Activated CD8-positive, alpha-beta T cell treated with anti-CD3 and anti-CD28 coated beads for 36 hours (primary cell): ENCODE results near the gene CHRNE. TPM values are rescaled to one million over a fixed set of nuclear protein-coding genes. Genes with fewer than 3 reads are reported as not detected.
"Not testable (repeated sequence)": the region's sequence is repeated elsewhere in the genome, so short reads cannot be mapped to it uniquely, and the experiment has no call there.

Experiments used
- ATAC-seq: fragments of 200-7000 bp; cut with Tn5 transposase; one replicate; pipeline ENCODE4 v1.10.0; 2021; ENCODE audit warnings: mild to moderate bottlenecking, moderate library complexity
- CTCF ChIA-PET: fragments of 350-600 bp; sonication (Branson Sonifier 250); formaldehyde crosslinking; loops from one replicate; lab custom pipeline; 2021; ENCODE audit warnings: antibody characterized with exemption; lab: Charles Lee
- POLR2A ChIA-PET: fragments of 350-600 bp; sonication (Branson Sonifier 250); formaldehyde crosslinking; loops from one replicate; lab custom pipeline; 2021; ENCODE audit warnings: antibody characterized with exemption; lab: Charles Lee
- DNase-seq: peaks from one replicate; pipeline ENCODE4 v3.0.0-alpha.2; 2020
- H3K27ac Mint-ChIP-seq: one replicate; pipeline ENCODE4 v1.8.0; 2021; ENCODE audit warnings: mild to moderate bottlenecking, mixed read lengths
- H3K27me3 Mint-ChIP-seq: one replicate; pipeline ENCODE4 v1.8.0; 2021; ENCODE audit warnings: mixed read lengths
- H3K36me3 Mint-ChIP-seq: one replicate; pipeline ENCODE4 v1.8.0; 2021; ENCODE audit warnings: low read depth, mixed read lengths
- H3K4me1 Mint-ChIP-seq: one replicate; pipeline ENCODE4 v1.8.0; 2021; ENCODE audit warnings: low read depth, mixed read lengths
- H3K4me3 Mint-ChIP-seq: one replicate; pipeline ENCODE4 v1.8.0; 2021; ENCODE audit warnings: mild to moderate bottlenecking, moderate library complexity, mixed read lengths
- H3K9me3 Mint-ChIP-seq: one replicate; pipeline ENCODE4 v1.8.0; 2021; ENCODE audit warnings: mixed read lengths
- intact Hi-C: fragments of 100-400 bp; cut with micrococcal nuclease; formaldehyde crosslinking; loops from one replicate; pipeline ENCODE4 v1.10.0; 2022
- total RNA-seq, 2 experiments: library from RNA; stranded (reverse); gene quantifications; one replicate each; pipeline ENCODE4 v1.2.3, GENCODE V29; 2021
- TF ChIP-seq, protein P1 (sequence below): fragments of 200-600 bp; IDR thresholded peaks from one replicate; pipeline ENCODE4 v1.8.0; 2022; ENCODE audit warnings: antibody characterized with exemption, mild to moderate bottlenecking

CHRNE gene
- total RNA-seq, 2 experiments from 2014 or later: 0.45 to 0.78 TPM

DNA sequence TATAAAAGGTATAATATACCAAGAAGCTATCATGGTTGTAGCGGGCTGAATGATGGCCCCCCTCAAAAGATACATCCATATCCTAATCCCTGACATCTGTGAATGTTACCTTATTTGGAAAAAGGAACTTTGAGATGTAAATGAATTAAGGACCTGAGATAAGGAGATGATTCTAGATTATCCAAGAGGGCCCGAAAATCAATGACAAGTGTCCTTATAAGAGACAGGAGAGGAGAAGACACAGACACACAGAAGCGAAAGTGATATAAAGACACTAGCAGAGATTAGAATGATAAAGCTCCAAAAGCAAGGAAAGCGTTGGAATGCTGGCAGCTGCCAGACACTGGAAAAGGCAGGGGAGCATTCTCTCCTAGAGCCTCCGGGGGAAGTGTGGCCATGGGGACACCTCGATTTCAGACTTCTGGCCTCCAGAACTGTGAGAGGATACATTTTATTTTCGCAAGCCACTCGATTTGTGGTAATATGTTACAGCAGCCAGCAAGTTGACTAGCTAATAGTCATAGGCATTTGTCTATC lies 16.7 kb upstream of the CHRNE start:
- intact Hi-C loops: no loop called here
- ChIA-PET POLR2A (interaction anchor here (1.1 to 3.4 kb wide), 3 partner anchors 19 to 47 kb away, joined by 3 to 19 read pairs (median 3); partner anchors contain the start of genes PFN1, RNF167, SLC25A11 and SPAG7), CTCF (interaction anchor here (1.6 to 2.1 kb wide), 2 partner anchors 10 to 17 kb away, joined by 7 to 9 read pairs; partner anchors contain the start of gene CHRNE)
- no peaks in the 10 kb centered on the region for H3K36me3 Mint-ChIP-seq
- no peaks in the 10 kb centered on the region for H3K4me1 Mint-ChIP-seq
- H3K4me3 Mint-ChIP-seq: no peak overlapping the region
- no peaks in the 10 kb centered on the region for H3K9me3 Mint-ChIP-seq
- TF ChIP-seq, protein P1, sequence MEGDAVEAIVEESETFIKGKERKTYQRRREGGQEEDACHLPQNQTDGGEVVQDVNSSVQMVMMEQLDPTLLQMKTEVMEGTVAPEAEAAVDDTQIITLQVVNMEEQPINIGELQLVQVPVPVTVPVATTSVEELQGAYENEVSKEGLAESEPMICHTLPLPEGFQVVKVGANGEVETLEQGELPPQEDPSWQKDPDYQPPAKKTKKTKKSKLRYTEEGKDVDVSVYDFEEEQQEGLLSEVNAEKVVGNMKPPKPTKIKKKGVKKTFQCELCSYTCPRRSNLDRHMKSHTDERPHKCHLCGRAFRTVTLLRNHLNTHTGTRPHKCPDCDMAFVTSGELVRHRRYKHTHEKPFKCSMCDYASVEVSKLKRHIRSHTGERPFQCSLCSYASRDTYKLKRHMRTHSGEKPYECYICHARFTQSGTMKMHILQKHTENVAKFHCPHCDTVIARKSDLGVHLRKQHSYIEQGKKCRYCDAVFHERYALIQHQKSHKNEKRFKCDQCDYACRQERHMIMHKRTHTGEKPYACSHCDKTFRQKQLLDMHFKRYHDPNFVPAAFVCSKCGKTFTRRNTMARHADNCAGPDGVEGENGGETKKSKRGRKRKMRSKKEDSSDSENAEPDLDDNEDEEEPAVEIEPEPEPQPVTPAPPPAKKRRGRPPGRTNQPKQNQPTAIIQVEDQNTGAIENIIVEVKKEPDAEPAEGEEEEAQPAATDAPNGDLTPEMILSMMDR: no peak
- no peaks in the 10 kb centered on the region for H3K27me3 Mint-ChIP-seq
- H3K27ac Mint-ChIP-seq: no peak overlapping the region
- no peak for DNase-seq
- no peak for ATAC-seq

DNA sequence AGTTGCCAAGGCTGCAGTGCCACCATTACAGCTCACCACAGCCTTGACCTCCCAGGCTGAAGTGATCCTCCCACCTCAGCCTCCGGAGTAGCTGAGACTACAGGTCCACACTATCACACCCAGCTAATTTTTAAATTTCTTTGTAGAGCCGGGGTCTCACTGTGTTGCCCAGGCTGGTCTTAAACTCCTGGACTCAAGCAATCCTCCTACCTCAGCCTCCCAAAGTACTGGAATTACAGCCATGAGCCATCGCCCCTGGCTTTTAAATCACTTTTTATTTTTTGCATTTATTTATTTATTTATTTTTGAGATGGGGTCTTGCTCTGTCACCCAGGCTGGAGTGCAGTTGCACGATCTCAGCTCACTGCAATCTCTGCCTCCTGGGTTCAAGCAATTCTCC lies 11.7 kb upstream of the CHRNE start:
- DNase-seq, H3K4me3 Mint-ChIP-seq, H3K27me3 Mint-ChIP-seq, intact Hi-C loops, H3K27ac Mint-ChIP-seq, H3K36me3 Mint-ChIP-seq, H3K4me1 Mint-ChIP-seq, ATAC-seq, H3K9me3 Mint-ChIP-seq: not testable (repeated sequence)
- POLR2A ChIA-PET: interaction anchor here (0.8 kb wide), 1 partner anchor 73 kb away, joined by 3 read pairs; the partner anchor contains the start of gene CAMTA2
- CTCF ChIA-PET: interaction anchor here (1.5 to 3.2 kb wide), 3 partner anchors 11 to 204 kb away, joined by 3 to 19 read pairs (median 4); partner anchors contain the start of genes ARRB2 and CHRNE

DNA sequence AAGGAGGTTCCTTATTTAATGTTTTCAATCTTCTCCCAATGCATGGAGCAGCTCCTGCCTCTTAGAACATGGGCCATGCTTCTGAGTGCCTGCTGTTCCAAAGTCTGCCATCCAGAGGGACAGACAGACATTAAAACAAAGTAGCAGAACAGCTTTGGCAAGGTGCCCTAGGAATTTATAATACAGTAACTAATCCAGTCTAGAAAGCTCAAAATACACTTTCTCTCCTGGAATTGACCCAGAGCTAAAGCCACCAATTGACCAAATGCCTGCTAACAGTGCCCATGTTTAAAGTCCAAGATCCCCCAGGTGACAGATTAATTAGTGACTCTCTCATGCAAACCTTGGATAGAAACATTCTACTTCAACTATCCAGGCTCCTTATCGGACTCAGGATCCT lies 11.1 kb upstream of the CHRNE start:
- CTCF ChIA-PET: interaction anchor here (1.5 to 3.2 kb wide), 4 partner anchors 11 to 204 kb away, joined by 3 to 19 read pairs (median 5); partner anchors contain the start of genes ARRB2 and CHRNE

DNA sequence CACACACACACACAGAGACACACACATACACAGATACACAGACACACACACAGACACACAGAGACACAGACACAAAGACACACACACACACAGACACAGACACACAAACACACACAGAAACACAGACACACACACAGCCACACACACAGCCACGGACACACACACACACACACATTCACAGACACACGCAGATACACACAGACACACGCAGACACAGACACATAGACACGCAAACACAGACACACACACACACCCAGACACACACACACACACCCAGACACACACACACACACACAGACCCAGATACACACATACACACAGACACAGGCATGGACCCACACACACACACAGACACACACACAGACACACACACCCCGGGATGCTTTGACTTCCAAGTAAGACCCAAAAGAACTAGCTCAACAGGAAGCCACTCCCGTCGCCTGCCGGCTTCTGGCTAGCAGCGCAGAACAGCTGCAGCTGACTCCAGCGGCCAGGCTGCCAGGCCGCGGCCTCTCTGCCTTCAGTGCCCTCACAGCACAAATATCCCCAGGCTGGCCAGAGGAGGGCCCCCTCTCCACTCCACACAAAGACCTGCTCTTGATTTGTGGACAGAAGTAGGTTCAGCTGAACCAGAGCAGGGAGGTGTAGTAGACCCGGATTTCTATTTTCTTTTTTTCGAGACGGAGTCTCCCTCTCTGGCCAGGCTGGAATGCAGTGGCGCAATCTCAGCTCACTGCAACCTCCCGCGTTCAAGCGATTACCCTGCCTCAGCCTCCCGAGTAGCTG lies 6.0 kb upstream of the CHRNE start:
- Mint-ChIP-seq H3K4me1 (peaks cover 8% of the 10 kb centered on the region), H3K4me3 (no peak overlapping the region), H3K36me3 (no peaks in the 10 kb centered on the region), H3K27ac (no peak overlapping the region), H3K9me3 (no peaks in the 10 kb centered on the region), H3K27me3 (no peaks in the 10 kb centered on the region)
- TF ChIP-seq, protein P1: peak; percentile 80
- intact Hi-C loops: loop anchor here (10.0 kb wide), 1 partner anchor 156 kb away; no protein-coding TSS in a partner anchor
- ATAC-seq: peak; percentile 98
- DNase-seq: peak; percentile 88
- POLR2A ChIA-PET: interaction anchor here (0.7 to 2.7 kb wide), 9 partner anchors 8 to 205 kb away, joined by 3 to 7 read pairs (median 3); partner anchors contain the start of genes C17orf107, ENO3, PELP1 and RNF167
- CTCF ChIA-PET: interaction anchor here (0.6 to 2.6 kb wide), 34 partner anchors 9 to 283 kb away, joined by 3 to 24 read pairs (median 4); partner anchors contain the start of genes C17orf107, ENO3, RNF167 and SLC25A11

More for the DNA sequence above, 11.1 kb upstream of the CHRNE start:
- TF ChIP-seq, protein P1: no peak
- no peak for DNase-seq
- Mint-ChIP-seq H3K27ac (no peak overlapping the region), H3K27me3 (no peaks in the 10 kb centered on the region), H3K4me3 (no peak overlapping the region), H3K4me1 (no peaks in the 10 kb centered on the region), H3K36me3 (no peaks in the 10 kb centered on the region), H3K9me3 (no peaks in the 10 kb centered on the region)
- POLR2A ChIA-PET: interaction anchor here (0.8 kb wide), 1 partner anchor 74 kb away, joined by 3 read pairs; the partner anchor contains the start of gene CAMTA2
- no peak for ATAC-seq
- intact Hi-C loops: no loop called here

DNA sequence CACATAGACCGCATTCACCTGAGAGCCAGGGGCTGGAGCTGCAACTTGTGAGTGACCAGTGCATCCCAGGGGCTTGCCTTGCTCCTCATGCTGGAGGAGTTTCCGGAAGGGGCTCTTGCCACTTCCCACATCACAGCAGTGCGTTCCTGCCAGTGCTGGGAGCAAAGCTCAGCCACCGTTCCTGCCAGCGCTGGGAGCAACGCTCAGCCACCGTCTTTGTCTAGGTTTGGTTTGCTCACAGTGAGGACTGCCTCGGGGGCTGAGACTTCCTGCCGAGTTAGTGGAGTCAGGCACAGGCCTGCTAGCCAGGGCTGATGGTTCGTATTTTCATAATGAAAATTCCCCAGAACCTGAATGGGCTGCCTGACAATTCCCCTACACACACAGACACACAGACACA lies 5.4 kb upstream of the CHRNE start:
- DNase-seq (peak; percentile 31), ATAC-seq (peak; percentile 11)
- ChIA-PET POLR2A (interaction anchor here (0.8 to 2.7 kb wide), 7 partner anchors 7 to 58 kb away, joined by 3 to 7 read pairs (median 3); partner anchors contain the start of genes C17orf107 and ENO3), CTCF (interaction anchor here (0.6 to 2.6 kb wide), 27 partner anchors 9 to 283 kb away, joined by 3 to 24 read pairs (median 5); partner anchors contain the start of genes C17orf107, ENO3, RNF167 and SLC25A11)
- Mint-ChIP-seq H3K4me1 (peaks cover 12% of the 10 kb centered on the region), H3K9me3 (no peaks in the 10 kb centered on the region), H3K27me3 (no peaks in the 10 kb centered on the region), H3K36me3 (no peaks in the 10 kb centered on the region), H3K4me3 (no peak overlapping the region), H3K27ac (no peak overlapping the region)
- TF ChIP-seq, protein P1: no peak
- intact Hi-C loops: loop anchor here (10.0 kb wide), 1 partner anchor 156 kb away; no protein-coding TSS in a partner anchor

DNA sequence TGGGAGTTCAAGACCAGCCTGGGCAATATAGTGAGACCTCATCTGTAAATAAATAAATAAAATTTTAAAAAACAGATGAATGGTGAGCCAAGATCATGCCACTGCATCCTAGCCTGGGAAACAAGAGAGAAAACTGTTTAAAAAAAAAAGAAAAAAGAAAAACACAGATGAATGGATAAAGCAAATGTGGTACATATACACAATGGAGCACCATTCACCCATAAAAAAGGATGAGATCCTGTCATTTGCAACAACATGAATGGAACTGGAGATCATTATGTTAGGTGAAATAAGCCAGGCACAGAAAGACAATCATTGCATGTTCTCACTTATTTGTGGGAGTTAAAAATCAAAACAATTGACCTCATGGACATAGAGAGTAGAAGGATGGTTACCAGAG lies 3.7 kb upstream of the CHRNE start:
- intact Hi-C loops: loop anchor here (10.0 kb wide), 1 partner anchor 158 kb away; no protein-coding TSS in a partner anchor
- H3K27me3 Mint-ChIP-seq, CTCF ChIA-PET, H3K4me3 Mint-ChIP-seq, POLR2A ChIA-PET, H3K36me3 Mint-ChIP-seq, H3K27ac Mint-ChIP-seq, DNase-seq, H3K9me3 Mint-ChIP-seq, ATAC-seq: not testable (repeated sequence)
- peaks cover 27% of the 10 kb centered on the region for H3K4me1 Mint-ChIP-seq
